ENCODE data around the gene PTPRD. TPM values are rescaled to one million over a fixed set of nuclear protein-coding genes. Genes with fewer than 3 reads are reported as not detected.

Gene PTPRD
- total RNA-seq, 1 experiment from 2014 or later, result 69.6 TPM

DNA sequence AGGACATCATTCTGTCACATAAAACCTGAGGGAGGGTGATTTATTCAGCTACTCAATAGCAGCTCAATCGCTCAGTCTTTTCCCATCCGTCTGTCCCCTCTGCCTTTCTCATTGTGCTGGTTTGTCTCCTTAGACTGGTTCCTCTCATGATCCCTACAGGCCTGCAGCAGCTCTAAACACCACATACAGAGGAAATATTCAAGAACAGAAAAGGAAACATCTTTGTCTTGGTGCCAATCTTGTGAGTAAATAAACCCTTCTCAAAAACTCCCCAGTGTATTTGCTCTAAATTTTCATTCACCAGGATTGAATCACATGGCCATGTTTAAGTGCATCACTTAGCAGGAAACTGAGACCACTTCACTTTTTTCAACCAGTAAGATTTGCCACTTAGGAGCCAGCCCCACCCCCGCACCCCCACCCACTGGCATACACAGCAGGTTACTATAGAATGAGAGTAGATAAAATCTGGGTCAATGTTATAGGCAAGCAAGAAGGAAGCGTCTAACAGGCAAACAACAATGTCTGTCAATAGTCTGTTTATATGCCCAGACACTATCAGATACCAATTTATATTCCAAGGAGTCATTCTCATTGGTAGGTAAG is 1917.7 kb downstream of the PTPRD start (continued):
- TF ChIP-seq, protein P1, sequence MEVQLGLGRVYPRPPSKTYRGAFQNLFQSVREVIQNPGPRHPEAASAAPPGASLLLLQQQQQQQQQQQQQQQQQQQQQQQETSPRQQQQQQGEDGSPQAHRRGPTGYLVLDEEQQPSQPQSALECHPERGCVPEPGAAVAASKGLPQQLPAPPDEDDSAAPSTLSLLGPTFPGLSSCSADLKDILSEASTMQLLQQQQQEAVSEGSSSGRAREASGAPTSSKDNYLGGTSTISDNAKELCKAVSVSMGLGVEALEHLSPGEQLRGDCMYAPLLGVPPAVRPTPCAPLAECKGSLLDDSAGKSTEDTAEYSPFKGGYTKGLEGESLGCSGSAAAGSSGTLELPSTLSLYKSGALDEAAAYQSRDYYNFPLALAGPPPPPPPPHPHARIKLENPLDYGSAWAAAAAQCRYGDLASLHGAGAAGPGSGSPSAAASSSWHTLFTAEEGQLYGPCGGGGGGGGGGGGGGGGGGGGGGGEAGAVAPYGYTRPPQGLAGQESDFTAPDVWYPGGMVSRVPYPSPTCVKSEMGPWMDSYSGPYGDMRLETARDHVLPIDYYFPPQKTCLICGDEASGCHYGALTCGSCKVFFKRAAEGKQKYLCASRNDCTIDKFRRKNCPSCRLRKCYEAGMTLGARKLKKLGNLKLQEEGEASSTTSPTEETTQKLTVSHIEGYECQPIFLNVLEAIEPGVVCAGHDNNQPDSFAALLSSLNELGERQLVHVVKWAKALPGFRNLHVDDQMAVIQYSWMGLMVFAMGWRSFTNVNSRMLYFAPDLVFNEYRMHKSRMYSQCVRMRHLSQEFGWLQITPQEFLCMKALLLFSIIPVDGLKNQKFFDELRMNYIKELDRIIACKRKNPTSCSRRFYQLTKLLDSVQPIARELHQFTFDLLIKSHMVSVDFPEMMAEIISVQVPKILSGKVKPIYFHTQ (CRISPR knock-in tag; IDR thresholded peaks at IDR 0.05), result no peak
- no peak for TF ChIP-seq IRF2 (CRISPR knock-in tag; IDR thresholded peaks at IDR 0.05; ENCODE audit: borderline replicate concordance, low read depth)
- no peak for TF ChIP-seq GRHL2 (CRISPR knock-in tag; IDR thresholded peaks at IDR 0.05; ENCODE audit: insufficient replicate concordance, severe bottlenecking)

DNA sequence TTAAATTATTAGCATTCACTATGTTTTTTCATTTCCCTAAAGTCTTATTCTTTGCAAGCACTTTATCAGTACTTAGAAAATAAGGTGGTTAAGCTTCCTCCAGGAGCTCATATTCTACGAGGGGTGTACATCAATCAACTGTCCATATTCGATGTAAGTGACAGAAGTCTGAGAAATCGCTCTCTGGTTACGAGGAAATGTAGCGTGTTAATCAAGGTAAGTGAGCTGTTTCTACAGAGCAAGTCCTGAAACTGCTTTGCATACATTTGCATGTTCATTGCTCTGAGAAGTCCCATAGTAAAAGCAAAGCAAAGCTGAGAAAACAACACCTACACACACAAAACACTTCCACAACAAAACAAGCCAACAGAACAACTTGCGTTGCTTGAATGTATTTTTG is 1919.3 kb downstream of the PTPRD start:
- Mint-ChIP-seq H3K9me3 (peaks cover 11% of the 10 kb centered on the region), H3K4me3 (no peak overlapping the region), H3K27me3 (ENCODE audit: low read depth) (no peaks in the 10 kb centered on the region), H3K4me1 (peaks cover 52% of the 10 kb centered on the region), H3K27ac (peak overlapping the region; percentile 87), H3K36me3 (peaks cover 13% of the 10 kb centered on the region)
- CTCF ChIA-PET, result interaction anchor here (0.6 to 1.7 kb wide), 2 partner anchors 202 to 1835 kb away, joined by 3 to 5 read pairs; no protein-coding TSS in a partner anchor
- TF ChIP-seq, protein P2, sequence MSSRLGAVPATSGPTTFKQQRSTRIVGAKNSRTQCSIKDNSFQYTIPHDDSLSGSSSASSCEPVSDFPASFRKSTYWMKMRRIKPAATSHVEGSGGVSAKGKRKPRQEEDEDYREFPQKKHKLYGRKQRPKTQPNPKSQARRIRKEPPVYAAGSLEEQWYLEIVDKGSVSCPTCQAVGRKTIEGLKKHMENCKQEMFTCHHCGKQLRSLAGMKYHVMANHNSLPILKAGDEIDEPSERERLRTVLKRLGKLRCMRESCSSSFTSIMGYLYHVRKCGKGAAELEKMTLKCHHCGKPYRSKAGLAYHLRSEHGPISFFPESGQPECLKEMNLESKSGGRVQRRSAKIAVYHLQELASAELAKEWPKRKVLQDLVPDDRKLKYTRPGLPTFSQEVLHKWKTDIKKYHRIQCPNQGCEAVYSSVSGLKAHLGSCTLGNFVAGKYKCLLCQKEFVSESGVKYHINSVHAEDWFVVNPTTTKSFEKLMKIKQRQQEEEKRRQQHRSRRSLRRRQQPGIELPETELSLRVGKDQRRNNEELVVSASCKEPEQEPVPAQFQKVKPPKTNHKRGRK (CRISPR knock-in tag; IDR thresholded peaks at IDR 0.05; ENCODE audit: borderline replicate concordance), result no peak
- TF ChIP-seq ATF1 (CRISPR knock-in tag; IDR thresholded peaks at IDR 0.05), result no peak
- DNase-seq (ENCODE audit: low spot score) (no peak), ATAC-seq (peak; percentile 58)
- POLR2A ChIA-PET, result no interaction called here

DNA sequence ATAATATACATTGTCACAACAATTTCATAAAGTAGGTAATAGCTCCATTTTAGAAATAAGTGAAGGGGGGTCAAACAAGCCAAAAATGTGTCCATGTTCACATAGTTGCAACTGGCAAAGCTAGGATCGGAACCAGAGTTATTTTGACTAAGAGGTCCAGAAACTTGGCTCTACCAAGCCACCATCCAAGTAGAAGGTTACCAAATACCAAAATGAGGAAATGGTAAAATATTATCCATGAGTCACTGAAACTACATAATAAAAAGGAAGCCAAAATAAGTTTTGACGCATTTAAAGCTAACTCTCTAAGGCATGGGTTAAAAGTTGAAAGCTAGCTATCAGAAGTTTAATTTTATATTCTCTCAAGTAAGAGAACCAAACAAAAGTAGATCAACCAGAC is 1926.3 kb downstream of the PTPRD start:
- POLR2A ChIA-PET, result no interaction called here
- DNase-seq (ENCODE audit: low spot score) (no peak), ATAC-seq (no peak)
- Mint-ChIP-seq H3K36me3 (peaks cover 13% of the 10 kb centered on the region), H3K27ac (no peak overlapping the region), H3K9me3 (peaks cover 16% of the 10 kb centered on the region), H3K4me1 (peaks cover 29% of the 10 kb centered on the region), H3K27me3 (ENCODE audit: low read depth) (no peaks in the 10 kb centered on the region), H3K4me3 (no peak overlapping the region)
- CTCF ChIA-PET, result no interaction called here
- TF ChIP-seq, protein P3, sequence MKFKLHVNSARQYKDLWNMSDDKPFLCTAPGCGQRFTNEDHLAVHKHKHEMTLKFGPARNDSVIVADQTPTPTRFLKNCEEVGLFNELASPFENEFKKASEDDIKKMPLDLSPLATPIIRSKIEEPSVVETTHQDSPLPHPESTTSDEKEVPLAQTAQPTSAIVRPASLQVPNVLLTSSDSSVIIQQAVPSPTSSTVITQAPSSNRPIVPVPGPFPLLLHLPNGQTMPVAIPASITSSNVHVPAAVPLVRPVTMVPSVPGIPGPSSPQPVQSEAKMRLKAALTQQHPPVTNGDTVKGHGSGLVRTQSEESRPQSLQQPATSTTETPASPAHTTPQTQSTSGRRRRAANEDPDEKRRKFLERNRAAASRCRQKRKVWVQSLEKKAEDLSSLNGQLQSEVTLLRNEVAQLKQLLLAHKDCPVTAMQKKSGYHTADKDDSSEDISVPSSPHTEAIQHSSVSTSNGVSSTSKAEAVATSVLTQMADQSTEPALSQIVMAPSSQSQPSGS (CRISPR knock-in tag; IDR thresholded peaks at IDR 0.05; ENCODE audit: borderline replicate concordance, low read depth), result no peak
- TF ChIP-seq ZNF121 (CRISPR knock-in tag; IDR thresholded peaks at IDR 0.05), result no peak
- no peak for TF ChIP-seq ZNF232 (CRISPR knock-in tag; IDR thresholded peaks at IDR 0.05)

DNA sequence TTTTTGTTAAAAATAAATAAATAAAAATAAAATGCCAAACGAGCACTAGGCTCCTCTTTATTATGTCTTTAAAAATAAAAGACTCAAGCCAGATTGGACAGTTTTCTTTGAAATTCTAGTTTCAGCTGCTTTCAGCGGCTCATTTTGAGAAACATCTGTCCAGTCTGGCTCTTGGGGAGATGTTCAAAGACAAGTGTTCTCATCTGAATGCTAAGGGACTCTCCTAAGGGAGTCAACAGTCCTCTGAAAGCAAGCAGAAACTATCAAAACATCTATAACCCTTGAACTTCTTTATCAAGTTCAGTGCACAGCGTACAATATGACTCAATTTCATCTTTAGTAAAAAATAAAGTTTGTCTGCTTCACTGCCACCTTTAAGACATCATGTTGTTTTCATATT is 1927.0 kb downstream of the PTPRD start:
- Mint-ChIP-seq H3K4me3 (no peak overlapping the region), H3K27me3 (ENCODE audit: low read depth) (no peaks in the 10 kb centered on the region), H3K36me3 (peaks cover 13% of the 10 kb centered on the region), H3K9me3 (peaks cover 16% of the 10 kb centered on the region), H3K27ac (no peak overlapping the region), H3K4me1 (peaks cover 33% of the 10 kb centered on the region)
- CTCF ChIA-PET, result no interaction called here
- ATAC-seq, result no peak
- DNase-seq (ENCODE audit: low spot score), result no peak
- POLR2A ChIA-PET, result no interaction called here
- TF ChIP-seq, protein P4, sequence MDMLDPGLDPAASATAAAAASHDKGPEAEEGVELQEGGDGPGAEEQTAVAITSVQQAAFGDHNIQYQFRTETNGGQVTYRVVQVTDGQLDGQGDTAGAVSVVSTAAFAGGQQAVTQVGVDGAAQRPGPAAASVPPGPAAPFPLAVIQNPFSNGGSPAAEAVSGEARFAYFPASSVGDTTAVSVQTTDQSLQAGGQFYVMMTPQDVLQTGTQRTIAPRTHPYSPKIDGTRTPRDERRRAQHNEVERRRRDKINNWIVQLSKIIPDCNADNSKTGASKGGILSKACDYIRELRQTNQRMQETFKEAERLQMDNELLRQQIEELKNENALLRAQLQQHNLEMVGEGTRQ (CRISPR knock-in tag; IDR thresholded peaks at IDR 0.05), result no peak
- TF ChIP-seq, protein P5, sequence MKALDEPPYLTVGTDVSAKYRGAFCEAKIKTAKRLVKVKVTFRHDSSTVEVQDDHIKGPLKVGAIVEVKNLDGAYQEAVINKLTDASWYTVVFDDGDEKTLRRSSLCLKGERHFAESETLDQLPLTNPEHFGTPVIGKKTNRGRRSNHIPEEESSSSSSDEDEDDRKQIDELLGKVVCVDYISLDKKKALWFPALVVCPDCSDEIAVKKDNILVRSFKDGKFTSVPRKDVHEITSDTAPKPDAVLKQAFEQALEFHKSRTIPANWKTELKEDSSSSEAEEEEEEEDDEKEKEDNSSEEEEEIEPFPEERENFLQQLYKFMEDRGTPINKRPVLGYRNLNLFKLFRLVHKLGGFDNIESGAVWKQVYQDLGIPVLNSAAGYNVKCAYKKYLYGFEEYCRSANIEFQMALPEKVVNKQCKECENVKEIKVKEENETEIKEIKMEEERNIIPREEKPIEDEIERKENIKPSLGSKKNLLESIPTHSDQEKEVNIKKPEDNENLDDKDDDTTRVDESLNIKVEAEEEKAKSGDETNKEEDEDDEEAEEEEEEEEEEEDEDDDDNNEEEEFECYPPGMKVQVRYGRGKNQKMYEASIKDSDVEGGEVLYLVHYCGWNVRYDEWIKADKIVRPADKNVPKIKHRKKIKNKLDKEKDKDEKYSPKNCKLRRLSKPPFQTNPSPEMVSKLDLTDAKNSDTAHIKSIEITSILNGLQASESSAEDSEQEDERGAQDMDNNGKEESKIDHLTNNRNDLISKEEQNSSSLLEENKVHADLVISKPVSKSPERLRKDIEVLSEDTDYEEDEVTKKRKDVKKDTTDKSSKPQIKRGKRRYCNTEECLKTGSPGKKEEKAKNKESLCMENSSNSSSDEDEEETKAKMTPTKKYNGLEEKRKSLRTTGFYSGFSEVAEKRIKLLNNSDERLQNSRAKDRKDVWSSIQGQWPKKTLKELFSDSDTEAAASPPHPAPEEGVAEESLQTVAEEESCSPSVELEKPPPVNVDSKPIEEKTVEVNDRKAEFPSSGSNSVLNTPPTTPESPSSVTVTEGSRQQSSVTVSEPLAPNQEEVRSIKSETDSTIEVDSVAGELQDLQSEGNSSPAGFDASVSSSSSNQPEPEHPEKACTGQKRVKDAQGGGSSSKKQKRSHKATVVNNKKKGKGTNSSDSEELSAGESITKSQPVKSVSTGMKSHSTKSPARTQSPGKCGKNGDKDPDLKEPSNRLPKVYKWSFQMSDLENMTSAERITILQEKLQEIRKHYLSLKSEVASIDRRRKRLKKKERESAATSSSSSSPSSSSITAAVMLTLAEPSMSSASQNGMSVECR (CRISPR knock-in tag; IDR thresholded peaks at IDR 0.05; ENCODE audit: borderline replicate concordance), result no peak
- TF ChIP-seq EMX1 (CRISPR knock-in tag; IDR thresholded peaks at IDR 0.05), result no peak
- TF ChIP-seq, protein P6, sequence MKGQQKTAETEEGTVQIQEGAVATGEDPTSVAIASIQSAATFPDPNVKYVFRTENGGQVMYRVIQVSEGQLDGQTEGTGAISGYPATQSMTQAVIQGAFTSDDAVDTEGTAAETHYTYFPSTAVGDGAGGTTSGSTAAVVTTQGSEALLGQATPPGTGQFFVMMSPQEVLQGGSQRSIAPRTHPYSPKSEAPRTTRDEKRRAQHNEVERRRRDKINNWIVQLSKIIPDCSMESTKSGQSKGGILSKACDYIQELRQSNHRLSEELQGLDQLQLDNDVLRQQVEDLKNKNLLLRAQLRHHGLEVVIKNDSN (CRISPR knock-in tag; IDR thresholded peaks at IDR 0.05), result no peak
- TF ChIP-seq OVOL2 (CRISPR knock-in tag; IDR thresholded peaks at IDR 0.05; ENCODE audit: borderline replicate concordance), result no peak
- TF ChIP-seq, protein P7, sequence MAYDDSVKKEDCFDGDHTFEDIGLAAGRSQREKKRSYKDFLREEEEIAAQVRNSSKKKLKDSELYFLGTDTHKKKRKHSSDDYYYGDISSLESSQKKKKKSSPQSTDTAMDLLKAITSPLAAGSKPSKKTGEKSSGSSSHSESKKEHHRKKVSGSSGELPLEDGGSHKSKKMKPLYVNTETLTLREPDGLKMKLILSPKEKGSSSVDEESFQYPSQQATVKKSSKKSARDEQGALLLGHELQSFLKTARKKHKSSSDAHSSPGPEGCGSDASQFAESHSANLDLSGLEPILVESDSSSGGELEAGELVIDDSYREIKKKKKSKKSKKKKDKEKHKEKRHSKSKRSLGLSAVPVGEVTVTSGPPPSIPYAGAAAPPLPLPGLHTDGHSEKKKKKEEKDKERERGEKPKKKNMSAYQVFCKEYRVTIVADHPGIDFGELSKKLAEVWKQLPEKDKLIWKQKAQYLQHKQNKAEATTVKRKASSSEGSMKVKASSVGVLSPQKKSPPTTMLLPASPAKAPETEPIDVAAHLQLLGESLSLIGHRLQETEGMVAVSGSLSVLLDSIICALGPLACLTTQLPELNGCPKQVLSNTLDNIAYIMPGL (CRISPR knock-in tag; IDR thresholded peaks at IDR 0.05), result no peak
